Endodermal cell (in vitro differentiated cells): ENCODE data around the gene GOLGB1. TPM values are rescaled to one million over a fixed set of nuclear protein-coding genes. Genes with fewer than 3 reads are reported as not detected.

Source experiments
- DNase-seq: peaks from one replicate; pipeline ENCODE4 v3.0.0-alpha.2; 2017
- H3K27ac ChIP-seq: 2 replicates; pipeline ENCODE4 v1.5.1; 2013; ENCODE audit warnings: mild to moderate bottlenecking, low read depth, low read length, moderate library complexity
- H3K27me3 ChIP-seq: 2 replicates; pipeline ENCODE4 v1.6.1; 2013; ENCODE audit warnings: mild to moderate bottlenecking, low read length, moderate library complexity; ENCODE audit not compliant: insufficient read depth, control insufficient read depth, poor library complexity, severe bottlenecking
- H3K36me3 ChIP-seq: 2 replicates; pipeline ENCODE4 v1.7.0; 2013; ENCODE audit warnings: mild to moderate bottlenecking, low read length, moderate library complexity; ENCODE audit not compliant: control insufficient read depth, insufficient read depth
- H3K4me1 ChIP-seq: one replicate; pipeline ENCODE4 v1.7.0; 2013; ENCODE audit warnings: low read length; ENCODE audit not compliant: control insufficient read depth, insufficient read depth
- H3K4me3 ChIP-seq: 2 replicates; pipeline ENCODE4 v1.5.1; 2013; ENCODE audit warnings: mild to moderate bottlenecking, low read length, moderate library complexity
- H3K9ac ChIP-seq: 2 replicates; pipeline ENCODE4 v1.6.1; 2013; ENCODE audit warnings: mild to moderate bottlenecking, low read length, moderate library complexity; ENCODE audit not compliant: poor library complexity, severe bottlenecking; ENCODE audit errors: extremely low read depth
- H3K9me3 ChIP-seq: 2 replicates; pipeline ENCODE4 v1.6.1; 2013; ENCODE audit warnings: mild to moderate bottlenecking, low read length, moderate library complexity; ENCODE audit not compliant: control insufficient read depth
- H3K27ac Mint-ChIP-seq: 2 replicates; pipeline ENCODE4 v1.8.0; 2020; ENCODE audit warnings: mixed read lengths
- H3K27me3 Mint-ChIP-seq: 2 replicates; pipeline ENCODE4 v1.8.0; 2021; ENCODE audit warnings: mild to moderate bottlenecking, mixed read lengths; ENCODE audit not compliant: insufficient read depth
- H3K36me3 Mint-ChIP-seq: 2 replicates; pipeline ENCODE4 v1.8.0; 2020; ENCODE audit warnings: low read depth, mixed read lengths
- H3K4me1 Mint-ChIP-seq: 2 replicates; pipeline ENCODE4 v1.8.0; 2020; ENCODE audit warnings: mixed read lengths
- H3K4me3 Mint-ChIP-seq: 2 replicates; pipeline ENCODE4 v1.8.0; 2020; ENCODE audit warnings: mild to moderate bottlenecking, moderate library complexity, mixed read lengths
- H3K9me3 Mint-ChIP-seq: 2 replicates; pipeline ENCODE4 v1.8.0; 2020; ENCODE audit warnings: mild to moderate bottlenecking, mixed read lengths
- WGBS, 2 experiments: methylation state at CpG; one replicate each; pipeline versions ENCODE4 v1.1.5 to v1.1.7; 2013; ENCODE audit warnings: missing lambda C conversion rate in 2 of 2, mixed read lengths in 1 of 2; ENCODE audit not compliant: insufficient coverage in 1 of 2, insufficient read length in 1 of 2; 5-methylcytosine and 5-hydroxymethylcytosine counted together
- total RNA-seq, 2 donors: library from RNA; stranded (reverse); fragmentation: NEBNext Ultra II Directional in 1 of 2; extraction: Animal tissue kit (Norgen Biotek cat#: 25700) in 1 of 2; gene quantifications; 2 replicates in 1 of 2; 3 replicates in 1 of 2; pipeline ENCODE4 v1.2.1, GENCODE V29; 2021
- TF ChIP-seq, protein P1 (sequence below): fragments of 200-600 bp; sonication (generic); conservative IDR thresholded peaks from 2 replicates; pipeline ENCODE4 v1.5.0; 2021; ENCODE audit warnings: antibody characterized with exemption, mild to moderate bottlenecking

GOLGB1 gene
- total RNA-seq, 2 donors from 2014 or later, result 47.8 to 53.0 TPM

DNA sequence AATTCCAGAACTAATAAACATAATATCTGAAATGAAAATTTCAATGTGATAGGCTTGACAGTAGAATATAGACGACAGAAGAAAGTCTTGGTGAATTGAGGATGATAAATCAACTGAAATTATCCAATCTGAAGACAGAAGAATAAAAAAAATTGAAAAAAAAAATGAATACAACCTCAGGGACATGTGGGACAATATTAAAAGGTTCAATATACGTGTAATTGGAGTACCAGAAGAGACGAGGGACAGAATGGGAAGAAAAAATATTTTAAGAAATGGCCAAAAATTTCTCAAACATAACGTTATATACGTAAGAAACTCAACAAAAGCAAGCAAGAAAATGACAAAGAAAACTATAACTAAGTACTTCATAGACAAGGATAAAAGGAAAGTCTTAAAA is 45.6 kb downstream of the GOLGB1 start:
- 92 to 100% methylated on average over 2 to 4 of the region's 5 CpGs for WGBS, 2 experiments
- Histone ChIP-seq H3K9me3 (no peaks in the 10 kb centered on the region), H3K27ac (no peak overlapping the region), H3K36me3 (peaks cover 80% of the 10 kb centered on the region), H3K4me3 (no peak overlapping the region), H3K9ac (no peak overlapping the region), H3K4me1 (no peaks in the 10 kb centered on the region), H3K27me3 (no peaks in the 10 kb centered on the region)
- H3K4me3 Mint-ChIP-seq, result no peak overlapping the region
- no peaks in the 10 kb centered on the region for H3K27me3 Mint-ChIP-seq
- H3K9me3 Mint-ChIP-seq, result no peaks in the 10 kb centered on the region
- no peak for DNase-seq
- no peak overlapping the region for H3K27ac Mint-ChIP-seq
- no peaks in the 10 kb centered on the region for H3K4me1 Mint-ChIP-seq
- peaks cover 42% of the 10 kb centered on the region for H3K36me3 Mint-ChIP-seq
- TF ChIP-seq, protein P1, sequence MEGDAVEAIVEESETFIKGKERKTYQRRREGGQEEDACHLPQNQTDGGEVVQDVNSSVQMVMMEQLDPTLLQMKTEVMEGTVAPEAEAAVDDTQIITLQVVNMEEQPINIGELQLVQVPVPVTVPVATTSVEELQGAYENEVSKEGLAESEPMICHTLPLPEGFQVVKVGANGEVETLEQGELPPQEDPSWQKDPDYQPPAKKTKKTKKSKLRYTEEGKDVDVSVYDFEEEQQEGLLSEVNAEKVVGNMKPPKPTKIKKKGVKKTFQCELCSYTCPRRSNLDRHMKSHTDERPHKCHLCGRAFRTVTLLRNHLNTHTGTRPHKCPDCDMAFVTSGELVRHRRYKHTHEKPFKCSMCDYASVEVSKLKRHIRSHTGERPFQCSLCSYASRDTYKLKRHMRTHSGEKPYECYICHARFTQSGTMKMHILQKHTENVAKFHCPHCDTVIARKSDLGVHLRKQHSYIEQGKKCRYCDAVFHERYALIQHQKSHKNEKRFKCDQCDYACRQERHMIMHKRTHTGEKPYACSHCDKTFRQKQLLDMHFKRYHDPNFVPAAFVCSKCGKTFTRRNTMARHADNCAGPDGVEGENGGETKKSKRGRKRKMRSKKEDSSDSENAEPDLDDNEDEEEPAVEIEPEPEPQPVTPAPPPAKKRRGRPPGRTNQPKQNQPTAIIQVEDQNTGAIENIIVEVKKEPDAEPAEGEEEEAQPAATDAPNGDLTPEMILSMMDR, result no peak

DNA sequence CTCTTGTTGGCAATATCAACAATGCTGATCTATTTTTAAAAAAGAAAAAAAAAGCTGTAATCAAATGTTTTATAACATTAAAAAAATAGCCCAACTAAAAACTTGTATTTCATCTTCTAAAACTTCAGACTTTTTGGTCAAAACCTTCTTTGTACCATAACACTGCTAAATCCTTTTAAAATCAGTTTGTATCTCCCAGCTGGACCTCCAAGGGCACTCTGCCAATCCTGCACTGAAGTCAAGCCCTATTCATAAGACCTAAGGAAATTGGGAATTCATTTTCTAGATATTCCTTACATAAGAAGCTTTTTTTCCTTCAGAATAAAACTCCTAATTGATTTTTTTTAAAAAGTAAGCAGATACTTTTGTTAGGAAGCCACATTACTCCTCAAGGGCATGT is 50.6 kb downstream of the GOLGB1 start:
- H3K4me1 Mint-ChIP-seq, result no peaks in the 10 kb centered on the region
- TF ChIP-seq, protein P1, result no peak

DNA sequence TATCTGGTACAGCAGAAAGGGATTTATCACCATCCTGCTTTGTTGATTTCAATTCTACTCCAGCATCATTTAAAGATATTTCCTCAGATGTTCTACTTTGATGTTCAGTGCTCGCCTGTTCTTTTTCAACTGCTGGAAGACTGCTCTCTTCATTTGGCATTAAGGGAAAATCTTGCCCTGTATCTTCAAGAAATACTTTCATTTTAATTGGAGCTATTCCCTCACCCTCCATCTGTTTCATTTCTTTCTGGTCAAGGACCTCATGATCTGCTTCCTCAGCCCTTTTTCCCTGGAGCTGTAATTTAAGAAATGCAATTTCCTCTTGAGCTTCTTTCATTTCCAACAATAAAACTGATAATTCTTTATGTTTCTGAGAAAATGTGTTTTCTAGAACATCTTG is 51.1 kb downstream of the GOLGB1 start:
- Histone ChIP-seq H3K36me3 (peaks cover 95% of the 10 kb centered on the region), H3K27me3 (no peaks in the 10 kb centered on the region), H3K27ac (no peak overlapping the region), H3K9ac (no peak overlapping the region), H3K4me1 (no peaks in the 10 kb centered on the region), H3K4me3 (no peak overlapping the region), H3K9me3 (no peaks in the 10 kb centered on the region)
- H3K4me1 Mint-ChIP-seq, result no peaks in the 10 kb centered on the region
- TF ChIP-seq, protein P1, result no peak
- WGBS, 2 experiments, result 96 to 100% methylated on average over 1 of the region's 1 CpG
- no peaks in the 10 kb centered on the region for H3K9me3 Mint-ChIP-seq
- DNase-seq, result no peak
- H3K4me3 Mint-ChIP-seq, result no peak overlapping the region
- H3K27me3 Mint-ChIP-seq, result no peaks in the 10 kb centered on the region
- no peak overlapping the region for H3K27ac Mint-ChIP-seq
- H3K36me3 Mint-ChIP-seq, result peaks cover 4% of the 10 kb centered on the region

More for the DNA sequence above, 50.6 kb downstream of the GOLGB1 start:
- Mint-ChIP-seq H3K9me3 (no peaks in the 10 kb centered on the region), H3K4me3 (no peak overlapping the region), H3K27ac (no peak overlapping the region), H3K27me3 (no peaks in the 10 kb centered on the region), H3K36me3 (peaks cover 6% of the 10 kb centered on the region)
- no peaks in the 10 kb centered on the region for H3K9me3 ChIP-seq
- no peak overlapping the region for H3K4me3 ChIP-seq
- H3K27ac ChIP-seq, result no peak overlapping the region
- peaks cover 94% of the 10 kb centered on the region for H3K36me3 ChIP-seq
- no peaks in the 10 kb centered on the region for H3K27me3 ChIP-seq
- DNase-seq, result no peak
- no peaks in the 10 kb centered on the region for H3K4me1 ChIP-seq
- H3K9ac ChIP-seq, result no peak overlapping the region
